Kasumi-1 (cell line): Measurements from ENCODE around the gene CD300LF.
A peak's percentile ranks its signal among the peaks of the same experiment; 100 is the strongest.

ENCODE experiments used
- DNase-seq, 2 experiments: peaks; one replicate each; lab custom pipeline; 2025; lab: John Stamatoyannopoulos, UW

The CD300LF gene

DNA sequence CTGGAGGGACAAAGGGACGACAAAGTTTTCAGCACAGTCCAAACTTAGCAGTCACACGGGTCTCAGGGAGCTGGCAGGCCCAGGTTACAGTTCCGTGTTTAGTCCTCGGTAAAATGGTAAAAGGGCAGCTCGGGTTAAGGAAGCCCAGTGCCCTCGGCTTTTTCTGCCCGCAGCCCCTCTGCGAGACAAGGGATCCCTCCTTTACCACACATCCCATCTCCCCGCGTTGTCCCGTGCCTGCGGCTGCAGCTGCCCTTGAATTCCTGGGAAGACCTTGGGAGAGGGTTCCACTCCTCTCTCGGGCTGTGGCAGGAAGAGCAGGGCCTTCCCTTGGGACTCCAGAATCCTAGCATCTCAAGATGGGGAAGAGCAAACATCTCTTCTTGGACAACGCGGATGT is 17.1 kb upstream of the CD300LF start:
- no peak for DNase-seq

DNA sequence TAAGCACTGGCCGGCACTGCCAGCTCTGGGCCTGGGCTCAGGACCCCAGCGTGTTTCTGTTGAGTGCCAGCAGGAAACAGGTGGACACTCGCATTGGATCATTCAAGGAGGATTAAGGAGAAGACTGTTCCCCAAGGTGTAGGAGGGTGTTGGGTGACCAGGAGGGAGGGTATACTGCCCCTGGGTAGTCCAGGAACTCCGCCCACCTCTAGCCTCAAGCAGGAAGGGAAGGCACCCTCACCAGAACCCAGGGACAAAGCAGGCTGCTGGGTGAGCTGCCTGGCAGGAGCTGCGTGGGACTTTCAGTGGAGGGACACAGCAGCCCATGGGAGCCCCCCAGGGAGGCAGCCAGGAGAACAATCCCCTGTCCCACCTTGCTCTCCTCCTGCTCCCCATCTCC is 16.6 kb upstream of the CD300LF start:
- DNase-seq: no peak

DNA sequence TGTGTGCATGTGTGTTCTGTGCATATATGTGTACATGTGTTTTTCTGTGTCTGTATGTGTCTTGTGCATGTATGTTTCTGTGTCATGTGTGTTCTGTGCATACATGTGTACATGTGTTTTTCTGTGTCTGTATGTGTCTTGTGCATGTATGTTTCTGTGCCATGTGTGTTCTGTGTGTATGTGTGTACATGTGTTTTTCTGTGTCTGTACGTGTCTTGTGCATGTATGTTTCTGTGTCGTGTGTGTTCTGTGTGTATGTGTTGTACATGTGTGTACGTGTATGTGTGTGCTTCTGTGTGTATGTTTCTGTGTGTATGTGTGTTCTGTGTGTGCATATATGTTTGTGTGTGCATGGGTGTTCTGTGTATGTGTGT is 16.0 kb upstream of the CD300LF start:
- no peak for DNase-seq

DNA sequence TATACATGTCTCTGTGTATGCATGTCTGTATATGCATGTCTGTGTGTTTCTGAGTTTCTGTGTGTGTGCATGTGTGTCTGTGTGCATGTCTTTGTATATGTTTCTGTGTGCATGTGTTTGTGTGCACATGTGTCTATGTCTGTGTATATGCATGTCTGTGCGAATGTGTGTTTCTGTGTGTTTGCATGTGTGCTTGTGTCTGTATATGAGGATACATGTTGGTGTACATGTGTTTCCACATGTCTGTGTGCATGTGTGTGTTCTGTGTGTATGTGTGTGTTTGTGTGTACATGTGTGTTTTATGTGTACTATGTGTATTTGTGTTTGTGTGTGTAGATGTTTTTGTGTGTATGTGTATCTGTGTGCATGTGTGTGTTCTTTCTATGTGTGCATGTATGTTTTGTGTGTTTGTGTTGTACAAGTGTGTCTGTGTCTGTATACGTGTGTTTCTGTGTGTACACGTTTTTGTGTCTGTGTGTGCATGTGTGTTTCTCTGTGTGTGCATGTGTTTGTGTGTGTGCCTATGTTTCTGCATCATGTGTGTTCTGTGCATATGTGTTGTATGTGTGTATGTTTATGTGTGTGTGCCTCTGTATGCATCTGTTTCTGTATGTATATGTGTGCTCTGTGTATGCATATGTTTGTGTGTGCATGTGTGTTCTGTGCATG is 15.4 kb upstream of the CD300LF start:
- no peak for DNase-seq

DNA sequence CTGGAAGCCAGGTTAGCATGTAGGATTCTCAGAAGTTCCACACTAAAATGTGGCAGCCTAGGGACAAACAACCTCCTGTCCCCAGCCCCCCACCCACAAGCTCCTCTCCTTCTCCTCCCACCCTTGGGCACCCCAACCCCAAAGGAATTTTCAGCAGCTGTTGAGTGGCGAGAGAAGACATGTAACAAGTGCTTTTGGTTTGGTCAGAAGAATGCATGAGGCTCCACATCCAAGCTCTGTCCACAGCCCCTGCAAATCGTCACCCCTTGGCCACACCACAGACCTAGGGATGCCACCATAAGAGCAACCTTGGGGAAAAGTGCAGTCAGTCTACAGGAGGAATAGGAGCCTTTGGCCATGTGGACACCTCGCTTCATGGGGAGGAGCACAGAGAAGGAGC is 12.4 kb upstream of the CD300LF start:
- DNase-seq: no peak

DNA sequence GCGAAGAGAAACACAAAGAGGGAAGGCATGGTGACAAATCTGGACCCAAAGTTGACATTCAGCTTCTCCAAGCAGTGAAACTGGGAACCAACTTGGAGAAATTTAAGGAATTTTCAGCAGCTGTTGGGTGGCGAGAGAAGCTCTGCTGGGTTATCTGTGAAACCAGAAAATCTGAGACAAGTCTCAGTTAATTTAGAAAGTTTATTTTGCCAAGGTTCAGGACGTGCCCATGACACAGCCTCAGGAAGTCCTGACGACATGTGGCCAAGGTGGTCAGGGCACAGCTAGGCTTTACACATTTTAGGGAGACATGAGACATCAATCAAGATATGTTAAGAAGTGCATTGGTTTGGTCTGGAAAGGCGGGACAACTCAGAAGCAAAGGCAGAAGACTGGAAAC is 11.2 kb upstream of the CD300LF start:
- no peak for DNase-seq

DNA sequence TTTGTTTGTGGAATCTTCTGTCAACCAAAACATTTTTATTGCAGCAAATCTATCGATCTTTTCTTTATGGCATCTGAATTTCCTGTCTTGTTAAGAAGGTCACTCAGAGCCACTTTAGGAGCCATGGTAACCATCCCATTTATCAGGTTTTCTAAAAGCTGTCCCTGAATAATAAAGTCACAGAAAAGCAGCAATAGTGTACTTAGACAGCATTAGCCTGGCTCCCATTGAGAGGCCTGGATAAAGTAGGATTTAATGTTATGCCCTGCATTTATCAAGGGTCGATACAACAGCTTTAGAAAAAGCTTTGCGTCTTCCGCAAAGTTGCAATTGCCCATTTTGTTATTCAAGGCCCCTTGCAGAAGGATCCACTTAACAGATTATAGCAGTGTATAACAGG is 10.1 kb upstream of the CD300LF start:
- DNase-seq: no peak

DNA sequence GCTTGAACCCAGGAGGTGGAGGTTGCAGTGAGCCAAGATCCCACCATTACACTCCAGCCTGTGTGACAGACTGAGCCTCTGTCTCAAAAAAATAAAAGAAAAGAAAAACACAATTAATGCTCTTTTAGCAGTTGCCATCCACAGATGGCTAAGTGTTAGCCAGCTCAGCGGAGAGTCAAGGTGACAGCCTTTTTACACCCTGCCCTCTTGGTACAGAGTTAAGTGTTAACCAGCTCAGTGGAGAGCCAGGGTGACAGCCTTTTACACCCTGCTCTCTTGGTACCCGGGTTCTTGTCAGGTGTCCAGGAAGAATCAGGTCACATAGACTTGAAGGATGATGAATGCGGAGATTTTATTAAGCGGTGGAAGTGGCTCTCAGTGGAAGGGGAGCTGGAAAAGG is 7.8 kb upstream of the CD300LF start:
- no peak for DNase-seq

DNA sequence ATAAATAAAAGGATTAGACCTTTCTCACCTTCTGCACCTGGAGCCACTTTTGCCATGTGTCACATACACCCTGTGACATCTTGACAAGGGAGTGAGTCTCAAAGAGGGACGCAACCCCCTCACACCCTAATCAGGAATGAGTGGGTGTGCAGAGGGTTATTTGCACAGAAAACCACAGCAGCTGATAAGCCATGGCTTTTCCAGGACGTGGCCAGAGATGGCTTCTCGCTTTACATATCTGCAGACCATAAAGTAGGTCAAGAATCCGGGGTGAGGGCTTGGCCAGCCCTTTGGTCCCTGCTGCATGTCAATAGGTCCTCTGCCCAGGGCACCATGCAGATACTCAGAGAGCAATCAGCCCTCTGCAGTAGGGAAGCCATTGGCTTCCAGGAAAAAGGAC is 2.4 kb upstream of the CD300LF start:
- DNase-seq: no peak

DNA sequence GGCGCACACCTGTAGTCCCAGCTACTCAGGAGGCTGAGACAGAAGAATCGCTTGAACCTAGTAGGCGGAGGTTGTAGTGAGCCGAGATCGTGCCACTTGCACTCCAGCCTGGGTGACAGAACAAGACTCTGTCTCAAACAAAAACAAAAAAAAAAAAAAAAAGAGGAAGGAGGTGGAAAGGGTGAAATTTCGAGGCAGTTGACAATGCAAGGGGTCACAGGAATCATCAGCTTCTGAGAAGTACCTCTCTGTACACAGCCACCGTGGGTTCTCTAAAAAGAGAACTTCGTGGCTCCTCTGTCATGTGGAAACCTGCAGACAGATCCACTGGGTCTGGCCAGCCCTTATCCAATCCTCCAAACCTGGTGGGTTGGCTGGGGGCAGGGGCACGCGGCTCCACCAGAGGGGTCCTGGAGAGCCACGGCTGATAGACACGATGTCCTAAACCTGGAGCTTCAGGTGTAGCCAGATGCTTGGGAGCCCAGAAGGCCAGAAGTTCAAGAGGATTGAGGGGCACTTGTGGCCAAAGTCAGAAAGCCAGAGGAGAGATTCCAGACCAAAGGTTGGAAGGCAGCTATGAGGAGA is 540 bp upstream of the CD300LF start:
- peak; percentile 18 to 23 for DNase-seq

DNA sequence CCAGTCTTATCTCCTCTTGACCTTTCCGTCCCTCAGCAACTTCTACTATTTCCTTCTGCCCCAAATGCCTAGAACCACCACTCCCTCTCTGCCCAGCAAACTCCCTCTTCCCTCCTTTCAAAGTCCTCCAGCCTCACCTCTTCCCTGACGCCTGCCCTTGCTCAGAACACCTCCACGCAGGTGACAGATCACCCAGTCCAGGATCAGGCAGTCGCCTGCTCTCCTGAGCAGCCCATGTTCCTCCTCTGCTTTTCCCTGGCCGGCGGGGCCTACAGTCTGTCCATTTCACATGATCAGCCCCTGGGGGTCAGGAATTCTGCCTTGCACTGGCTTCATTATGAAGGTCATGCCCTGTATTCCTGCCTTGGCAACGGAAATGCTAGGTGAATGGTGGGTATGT is 422 bp downstream of the CD300LF start:
- DNase-seq: no peak

DNA sequence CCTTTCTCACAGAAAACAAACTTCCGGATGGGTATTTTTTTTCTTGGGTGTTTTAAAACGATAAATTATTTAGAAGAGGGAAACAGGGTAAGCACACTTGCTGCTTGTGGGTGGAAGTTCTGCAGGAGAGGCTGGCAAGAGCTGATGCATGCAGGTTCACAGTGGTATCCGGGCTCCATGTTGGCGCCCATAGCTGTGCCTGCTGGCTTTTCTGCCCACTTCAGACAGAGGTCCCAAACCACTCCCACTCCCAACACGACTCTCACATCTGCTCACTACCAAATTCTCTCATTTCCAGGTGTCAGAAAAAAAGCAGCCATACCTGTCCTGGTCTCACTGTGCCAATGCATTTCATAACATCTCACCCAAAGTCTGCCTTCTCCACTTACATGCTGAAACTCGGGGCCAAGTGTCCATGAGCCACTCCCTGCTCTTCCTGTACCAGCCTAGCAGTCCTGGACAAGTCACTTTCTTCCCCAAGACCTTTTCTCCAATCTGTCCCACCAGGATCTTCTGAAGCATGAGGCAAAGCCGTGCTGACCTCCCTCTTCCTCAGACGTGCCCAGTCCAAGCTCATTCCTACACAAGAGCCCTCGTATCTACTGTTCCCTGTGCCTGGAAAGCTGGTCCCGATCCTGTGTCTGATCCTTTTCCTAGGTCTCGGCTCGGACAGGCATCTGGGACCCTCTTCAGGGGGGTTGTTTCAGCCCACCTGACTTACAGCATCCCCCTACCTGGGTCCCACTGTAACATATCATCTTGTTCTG is 1.5 kb downstream of the CD300LF start:
- DNase-seq: no peak

DNA sequence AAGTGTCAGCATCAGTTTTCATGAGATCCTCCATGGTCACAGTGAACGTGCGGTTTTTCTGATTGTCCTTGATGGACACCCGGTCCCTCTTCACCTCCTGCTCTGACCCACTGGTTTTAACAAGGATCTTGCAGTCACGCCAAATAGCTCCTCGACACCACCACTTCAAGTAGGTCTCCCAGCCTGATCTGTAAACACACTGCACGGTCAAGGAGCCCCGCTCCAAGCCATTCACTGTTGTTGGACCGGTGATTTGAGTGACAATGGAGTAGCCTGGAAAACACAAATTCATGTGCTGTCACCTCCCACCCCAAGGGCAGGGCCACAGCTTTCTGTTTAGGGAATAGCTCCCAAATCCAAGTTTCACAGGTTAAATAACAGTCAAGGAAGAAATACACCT is 8.2 kb downstream of the CD300LF start:
- DNase-seq: no peak

DNA sequence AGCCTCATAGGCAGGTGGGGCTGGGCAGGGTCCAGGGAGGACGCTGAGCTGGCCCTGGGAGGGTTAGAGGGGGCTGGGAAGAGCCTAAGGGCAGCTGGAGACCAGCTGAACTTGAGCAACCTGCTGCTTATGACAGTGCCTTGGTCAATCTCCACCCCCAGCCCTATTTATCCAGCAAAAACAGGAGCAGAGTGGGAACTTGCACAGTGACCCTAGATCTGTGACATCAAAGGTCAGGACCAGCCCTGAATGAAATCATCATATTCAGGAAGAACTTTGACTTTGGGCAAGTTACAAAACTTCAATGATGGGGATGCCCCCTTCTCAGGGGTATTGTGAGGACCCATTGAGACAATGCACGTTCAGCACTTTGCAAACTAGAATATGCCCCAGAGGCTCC is 9.4 kb downstream of the CD300LF start:
- DNase-seq: no peak

DNA sequence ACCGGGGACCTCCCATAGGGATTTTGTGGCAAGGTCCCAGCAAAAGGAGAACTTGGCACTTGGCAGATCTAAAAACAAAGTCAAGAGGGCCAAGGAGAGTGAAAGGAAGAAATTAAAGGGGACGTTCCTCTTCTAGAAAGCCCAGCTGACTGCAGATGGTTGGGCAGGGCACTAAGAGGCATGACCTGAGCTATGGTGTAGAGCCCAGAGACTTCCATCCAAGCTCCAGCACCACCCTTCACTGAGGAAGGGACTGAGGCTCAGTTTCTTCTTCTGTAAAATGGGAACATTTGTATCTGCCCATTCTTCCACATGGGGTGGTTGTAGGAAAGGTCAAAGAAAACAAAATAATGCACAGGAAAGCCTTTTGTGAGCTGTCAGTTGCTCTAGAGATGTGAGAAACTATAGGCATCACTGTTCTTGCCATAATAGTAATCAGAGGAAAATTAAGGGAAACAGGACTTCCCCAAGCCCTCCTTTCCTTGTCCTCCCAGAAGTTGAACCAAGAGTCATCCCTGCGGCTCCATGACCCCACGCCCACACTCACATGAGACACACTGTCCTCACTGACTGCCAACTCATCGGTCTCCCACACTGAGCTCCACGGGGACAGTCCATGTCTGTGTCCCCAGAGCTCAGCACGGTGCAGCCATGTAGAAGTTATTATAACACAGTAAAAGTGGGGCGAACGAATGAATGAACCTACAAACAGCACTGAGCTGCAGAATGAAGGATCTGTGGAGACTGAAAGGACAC is 10.4 kb downstream of the CD300LF start:
- DNase-seq: no peak

DNA sequence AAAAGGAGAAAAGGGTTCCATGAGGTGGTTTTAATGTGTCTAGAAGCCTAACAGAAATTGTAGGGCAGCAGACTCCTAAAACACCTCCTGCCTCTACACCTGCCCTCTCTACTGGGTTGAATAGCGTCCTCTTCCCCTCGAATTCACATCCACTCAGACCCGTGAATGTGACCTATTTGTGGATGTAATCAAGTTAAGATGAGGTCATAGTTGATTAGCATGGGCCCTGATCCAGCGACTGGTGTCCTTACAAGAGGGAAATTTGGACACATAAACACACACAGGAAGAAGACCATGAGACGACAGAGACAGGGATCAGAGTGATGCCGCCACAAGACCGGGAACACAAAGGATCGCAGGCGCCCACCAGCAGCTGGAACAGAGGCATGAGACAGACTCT is 13.5 kb downstream of the CD300LF start:
- no peak for DNase-seq

DNA sequence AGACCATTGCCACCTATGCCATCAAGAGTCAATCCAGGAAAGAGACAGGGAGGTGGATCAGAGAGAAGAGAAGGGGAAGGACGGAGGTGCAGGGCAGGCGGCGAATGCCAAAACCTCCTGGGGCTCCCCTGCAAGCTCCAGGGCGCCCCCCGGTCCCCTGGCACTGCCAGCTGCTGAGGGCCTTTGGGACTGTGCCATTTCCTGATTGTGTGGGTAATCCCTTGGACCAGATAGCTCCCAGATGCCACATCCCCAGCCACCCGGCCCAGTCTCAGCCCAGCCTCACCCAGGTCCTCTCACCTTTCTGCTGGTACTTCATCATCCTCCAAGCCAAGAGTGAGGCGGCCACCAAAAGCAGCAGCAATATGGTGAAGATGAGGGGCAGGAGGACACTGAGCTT is 14.7 kb downstream of the CD300LF start:
- no peak for DNase-seq

DNA sequence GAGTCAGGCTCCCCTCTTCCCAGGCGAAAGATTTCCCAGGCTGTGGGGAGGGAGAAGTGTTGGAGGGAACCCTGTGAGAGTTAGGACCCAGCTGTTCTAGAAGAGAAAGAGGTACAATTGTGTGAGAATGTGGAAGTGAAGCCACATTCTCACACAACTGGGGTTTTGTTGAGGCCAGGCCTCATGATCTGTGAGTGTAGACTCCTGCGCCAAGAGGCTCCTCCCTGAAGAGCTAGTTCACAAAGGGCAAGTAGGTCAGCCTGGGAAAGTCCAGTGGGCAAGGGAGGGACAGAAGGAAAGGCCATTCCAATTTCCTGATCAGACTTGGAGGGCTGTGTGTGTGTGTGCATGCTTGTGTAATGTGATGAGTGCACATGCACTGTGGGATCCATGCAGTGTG is 15.2 kb downstream of the CD300LF start:
- DNase-seq: no peak

DNA sequence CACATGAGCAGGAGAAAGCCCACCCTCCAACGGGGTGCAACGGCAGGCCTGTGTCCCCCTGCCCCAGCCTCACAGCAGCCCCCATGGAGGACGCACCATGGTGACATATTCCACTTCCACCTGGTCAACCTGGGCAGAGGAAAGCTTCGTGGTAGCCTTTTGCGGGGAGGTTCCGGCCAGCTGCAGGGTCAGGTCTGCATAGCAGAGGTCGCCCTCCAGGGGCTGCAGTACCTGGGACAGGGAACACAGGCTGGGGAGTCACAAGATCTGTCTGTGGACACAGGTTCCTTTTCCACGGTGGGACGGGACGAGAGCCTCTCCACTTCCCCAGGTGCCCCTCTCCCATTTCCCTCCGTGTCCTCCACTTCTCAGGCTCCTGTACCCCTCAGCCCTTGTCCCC is 17.1 kb downstream of the CD300LF start:
- DNase-seq: no peak

DNA sequence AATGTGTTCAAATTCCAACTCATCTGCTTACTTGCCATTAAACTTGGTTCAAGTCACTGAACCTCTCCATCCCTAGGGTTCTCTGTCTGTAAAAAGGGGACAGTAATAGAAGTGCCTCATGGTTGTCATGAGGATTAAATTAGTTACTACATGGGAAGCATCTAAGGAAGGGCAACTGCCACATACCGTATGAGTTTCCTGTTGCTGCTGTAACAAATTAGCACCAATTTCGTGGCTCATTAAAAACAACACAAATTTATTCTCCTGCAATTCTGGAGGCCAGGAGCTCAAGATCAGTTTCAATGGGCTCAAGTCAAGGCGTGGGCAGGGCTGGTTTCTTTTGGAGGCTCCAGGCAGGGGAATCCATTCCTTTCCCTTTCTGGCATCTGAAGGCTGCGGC is 18.6 kb downstream of the CD300LF start:
- DNase-seq: no peak

DNA sequence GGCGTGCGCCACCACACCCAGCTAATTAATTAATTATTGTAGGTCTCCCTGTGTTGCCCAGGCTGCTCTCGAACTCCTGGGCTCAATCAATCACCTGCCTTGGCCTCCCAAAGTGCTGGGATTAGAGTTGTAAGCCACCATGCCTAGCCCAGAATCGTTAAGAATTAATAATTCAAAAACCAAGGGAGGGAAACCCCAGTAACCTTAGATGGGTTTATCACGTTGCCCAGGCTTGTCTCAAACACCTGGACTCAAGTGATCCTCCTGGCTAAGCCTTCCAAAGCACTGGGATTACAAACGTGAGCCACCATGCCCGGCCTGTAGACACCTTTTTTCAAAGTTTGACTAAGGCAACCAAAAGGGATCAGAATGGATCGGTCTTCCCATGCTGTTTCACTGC is 21.6 kb downstream of the CD300LF start:
- DNase-seq: no peak

DNA sequence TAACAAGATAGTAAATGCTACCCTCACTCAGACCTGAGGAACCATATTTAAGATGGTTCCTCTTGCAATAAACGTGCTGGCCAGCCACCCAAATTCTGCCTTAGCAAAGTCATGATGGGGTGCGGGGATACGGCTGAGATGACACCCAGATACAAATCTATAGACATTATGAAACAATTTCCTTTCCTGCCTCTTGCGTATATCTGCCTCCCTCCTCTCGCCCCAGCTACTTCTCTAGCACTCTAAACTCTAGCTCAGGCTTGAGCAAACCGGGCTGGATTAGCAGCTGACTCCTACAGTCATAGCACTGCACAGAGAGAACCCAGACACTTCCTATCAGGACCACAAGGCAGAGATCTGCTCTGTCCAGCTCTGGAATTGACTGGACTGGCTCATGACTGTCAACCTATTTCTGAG is 22.3 kb downstream of the CD300LF start:
- DNase-seq: peak; percentile 98

DNA sequence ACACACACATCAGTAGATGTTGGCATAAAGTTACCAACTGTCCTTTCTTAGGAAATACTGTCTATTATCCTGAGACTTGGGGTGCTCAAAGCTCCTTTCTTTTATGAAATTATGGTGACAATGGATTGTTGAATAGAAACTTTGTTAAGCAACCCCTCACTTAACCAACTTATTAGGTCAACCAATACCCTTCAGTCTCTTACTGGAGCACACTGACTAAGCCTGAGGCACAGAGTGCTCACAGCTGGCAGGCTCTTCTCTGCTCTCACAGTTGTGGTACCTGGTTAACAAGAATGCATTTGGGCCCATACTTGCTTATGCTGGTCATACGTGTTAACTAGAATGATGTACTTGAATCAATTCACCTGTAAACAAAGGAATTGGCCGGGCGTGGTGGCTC is 24.8 kb downstream of the CD300LF start:
- DNase-seq: no peak
